AG09309 (cell line): ENCODE measurements around the gene GALNT10.

Source experiments
- DNase-seq: peaks from one replicate; pipeline ENCODE4 v3.0.0-alpha.2; 2010; ENCODE audit warnings: low read depth
- H3K4me3 ChIP-seq: 2 replicates; pipeline ENCODE4 v1.5.1; 2011; ENCODE audit warnings: mild to moderate bottlenecking, low read depth, low read length, moderate library complexity; ENCODE audit not compliant: control insufficient read depth
- CTCF ChIP-seq: IDR thresholded peaks from 2 replicates; pipeline ENCODE4 v1.5.1; 2011; ENCODE audit warnings: mild to moderate bottlenecking, low read depth, low read length, inconsistent platforms; ENCODE audit not compliant: insufficient read depth, control insufficient read depth; ENCODE audit errors: missing control alignments

The GALNT10 gene

GRCh38 chr5:154412925-154413324, 222.4 kb downstream of the GALNT10 start:
- TF ChIP-seq CTCF: no peak
- DNase-seq: no peak

DNA sequence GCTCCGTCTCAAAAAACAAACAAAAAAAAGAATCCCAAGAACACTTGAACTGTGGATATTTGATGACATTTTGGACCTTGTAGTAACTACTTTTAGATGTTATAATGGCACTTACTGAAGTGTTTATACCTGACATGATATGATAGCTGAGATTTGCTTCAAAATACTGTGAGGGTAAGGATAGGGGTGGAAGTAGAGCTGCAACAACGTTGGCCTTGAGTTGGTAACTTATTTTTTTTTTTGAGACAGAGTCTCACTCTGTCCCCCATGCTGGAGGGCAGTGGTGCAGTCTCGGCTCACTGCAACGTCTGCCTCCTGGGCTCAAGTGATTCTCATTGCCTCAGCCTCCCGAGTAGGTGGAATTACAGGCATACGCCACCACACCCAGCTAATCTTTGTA, 224.6 kb downstream of the GALNT10 start:
- no peak overlapping the region for H3K4me3 ChIP-seq
- no peak for TF ChIP-seq CTCF

More at GRCh38 chr5:154412925-154413324, 222.4 kb downstream of the GALNT10 start:
- H3K4me3 ChIP-seq: no peak overlapping the region

DNA sequence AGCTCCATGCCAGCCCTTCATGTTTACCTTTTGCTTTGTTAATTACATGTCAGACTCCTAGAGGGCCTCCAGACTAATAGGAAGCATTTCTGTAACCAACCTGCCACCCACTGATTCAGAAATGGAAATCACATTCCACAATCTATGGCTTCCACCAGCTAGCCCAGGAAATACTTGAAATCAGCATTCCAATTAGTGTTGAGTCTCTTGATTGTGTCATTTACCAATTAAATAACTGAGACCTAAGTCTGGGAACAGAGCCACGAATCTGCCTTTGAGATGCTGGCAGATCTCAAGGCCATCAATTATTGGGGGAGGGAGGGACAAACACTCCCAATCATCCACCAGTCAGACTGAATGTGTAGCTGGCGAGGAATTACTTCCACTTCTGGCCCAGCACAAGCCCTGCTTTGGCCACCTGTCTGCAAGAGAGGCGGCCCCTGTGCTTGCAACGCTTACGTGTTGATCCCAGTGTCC, 227.8 kb downstream of the GALNT10 start:
- no peak for TF ChIP-seq CTCF
- no peak overlapping the region for H3K4me3 ChIP-seq
- DNase-seq: no peak

More for the DNA sequence above, 224.6 kb downstream of the GALNT10 start:
- no peak for DNase-seq

GRCh38 chr5:154419236-154419635, 228.7 kb downstream of the GALNT10 start:
- no peak overlapping the region for H3K4me3 ChIP-seq
- no peak for DNase-seq
- TF ChIP-seq CTCF: no peak

GRCh38 chr5:154421868-154422267, 231.3 kb downstream of the GALNT10 start:
- TF ChIP-seq CTCF: peak; percentile 54
- no peak overlapping the region for H3K4me3 ChIP-seq
- no peak for DNase-seq

DNA sequence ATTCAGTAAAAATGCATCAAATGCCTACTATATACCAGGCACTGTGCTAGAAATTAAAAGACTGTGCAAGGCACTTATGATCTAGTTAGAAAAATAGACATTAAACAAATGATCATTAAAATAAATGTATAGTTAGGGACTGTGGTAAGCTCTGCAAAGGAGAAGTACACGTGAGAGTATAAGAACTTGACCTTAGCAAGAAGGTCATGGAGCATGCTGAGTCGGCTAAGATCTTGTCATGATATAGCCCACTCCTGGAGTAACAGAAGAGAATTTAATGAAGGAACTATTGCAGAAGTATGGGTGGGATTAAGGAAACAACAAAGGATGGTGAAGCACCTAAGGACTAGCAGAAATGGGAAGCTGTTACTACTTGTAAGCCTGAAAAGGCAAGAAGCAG, 231.8 kb downstream of the GALNT10 start:
- DNase-seq: no peak

More for the DNA sequence above, 231.8 kb downstream of the GALNT10 start:
- H3K4me3 ChIP-seq: no peak overlapping the region
- no peak for TF ChIP-seq CTCF
